ENCODE measurements around the gene PRMT3. TPM values are rescaled to one million over a fixed set of nuclear protein-coding genes. Genes with fewer than 3 reads are reported as not detected.

Gene PRMT3
- total RNA-seq, 1 experiment from 2014 or later: 22.6 TPM

GRCh38 chr11:20388096-20389055, 860 bp downstream of the PRMT3 start:
- WGBS (ENCODE audit: extremely low coverage, insufficient read length, low lambda C conversion rate): no CpG with 5 or more reads among the region's 25 CpGs
- TF ChIP-seq, protein P1, sequence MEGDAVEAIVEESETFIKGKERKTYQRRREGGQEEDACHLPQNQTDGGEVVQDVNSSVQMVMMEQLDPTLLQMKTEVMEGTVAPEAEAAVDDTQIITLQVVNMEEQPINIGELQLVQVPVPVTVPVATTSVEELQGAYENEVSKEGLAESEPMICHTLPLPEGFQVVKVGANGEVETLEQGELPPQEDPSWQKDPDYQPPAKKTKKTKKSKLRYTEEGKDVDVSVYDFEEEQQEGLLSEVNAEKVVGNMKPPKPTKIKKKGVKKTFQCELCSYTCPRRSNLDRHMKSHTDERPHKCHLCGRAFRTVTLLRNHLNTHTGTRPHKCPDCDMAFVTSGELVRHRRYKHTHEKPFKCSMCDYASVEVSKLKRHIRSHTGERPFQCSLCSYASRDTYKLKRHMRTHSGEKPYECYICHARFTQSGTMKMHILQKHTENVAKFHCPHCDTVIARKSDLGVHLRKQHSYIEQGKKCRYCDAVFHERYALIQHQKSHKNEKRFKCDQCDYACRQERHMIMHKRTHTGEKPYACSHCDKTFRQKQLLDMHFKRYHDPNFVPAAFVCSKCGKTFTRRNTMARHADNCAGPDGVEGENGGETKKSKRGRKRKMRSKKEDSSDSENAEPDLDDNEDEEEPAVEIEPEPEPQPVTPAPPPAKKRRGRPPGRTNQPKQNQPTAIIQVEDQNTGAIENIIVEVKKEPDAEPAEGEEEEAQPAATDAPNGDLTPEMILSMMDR (conservative IDR thresholded peaks at IDR 0.05): no peak
- H3K27ac Mint-ChIP-seq: peak overlapping the region; percentile 91 to 96 (median 96)

More at GRCh38 chr11:20388096-20389055, 860 bp downstream of the PRMT3 start:
- Histone ChIP-seq H2BK120ac (ENCODE audit: low read depth, low read length, poor library complexity, severe bottlenecking) (no peak overlapping the region), H3K18ac (ENCODE audit: insufficient read length, low read depth, low read length) (peak overlapping the region; percentile 72), H3K9ac (ENCODE audit: extremely low read depth, insufficient read length, low read length) (peak overlapping the region; percentile 64), H3K56ac (ENCODE audit: insufficient read length, low read depth, low read length) (no peak overlapping the region), H4K5ac (ENCODE audit: insufficient read length, low read depth, low read length) (no peak overlapping the region), H3K79me1 (ENCODE audit: insufficient read depth, low read depth, low read length, poor library complexity, severe bottlenecking) (no peaks in the 10 kb centered on the region), H2AK5ac (ENCODE audit: insufficient read length, low read length) (no peak overlapping the region), H4K20me1 (ENCODE audit: control insufficient read depth, insufficient read depth, insufficient read length) (no peaks in the 10 kb centered on the region), H3K27me3 (ENCODE audit: insufficient read depth, low read length) (no peaks in the 10 kb centered on the region), H3K23me2 (ENCODE audit: insufficient read length, low read depth, low read length, poor library complexity, severe bottlenecking) (peaks cover 10% of the 10 kb centered on the region), H2BK5ac (ENCODE audit: insufficient read length, low read length) (no peak overlapping the region), H2BK15ac (ENCODE audit: low read depth, low read length) (no peak overlapping the region), H2BK20ac (ENCODE audit: low read depth, low read length, poor library complexity, severe bottlenecking) (no peak overlapping the region), H2BK12ac (ENCODE audit: insufficient read length, low read depth, low read length) (peak overlapping the region; percentile 27), H3K4ac (ENCODE audit: low read depth, low read length) (no peak overlapping the region), H3K9me3 (ENCODE audit: control insufficient read depth, low read depth, low read length) (no peaks in the 10 kb centered on the region), H3K23ac (ENCODE audit: insufficient read length, low read depth, low read length) (no peak overlapping the region), H3K14ac (ENCODE audit: insufficient read depth, low read length) (peak overlapping the region; percentile 90), H2AFZ (ENCODE audit: low read length) (peak overlapping the region; percentile 11), H4K8ac (replicated peaks; ENCODE audit: insufficient read length, low read depth, low read length) (no peak overlapping the region), H3K4me2 (ENCODE audit: insufficient read depth, insufficient read length, low read length) (peak overlapping the region; percentile 83), H3T11ph (ENCODE audit: low read length) (no peak overlapping the region), H4K91ac (ENCODE audit: insufficient read length, low read depth, low read length) (peak overlapping the region; percentile 20), H3K27ac (ENCODE audit: insufficient read length, low read depth, low read length) (no peak overlapping the region), H3K4me1 (ENCODE audit: insufficient read depth, low read length) (no peaks in the 10 kb centered on the region; the same call in 1 of the 2 replicates), H3K79me2 (ENCODE audit: insufficient read depth, low read length) (no peaks in the 10 kb centered on the region; the same call in 1 of the 2 replicates)
- peaks cover 10 to 15% of the 10 kb centered on the region in 2 experiments for H3K4me1 Mint-ChIP-seq
- no peak for DNase-seq
- H3K9me3 Mint-ChIP-seq: no peaks in the 10 kb centered on the region
- H3K36me3 Mint-ChIP-seq (ENCODE audit: insufficient read depth in 1 of 3, low read depth in 3 of 3): peaks cover 10 to 24% (median 13%) of the 10 kb centered on the region in 3 experiments; a peak in 6 of 7 replicates
- no peaks in the 10 kb centered on the region for H3K27me3 Mint-ChIP-seq (ENCODE audit: low read depth)
- peak overlapping the region; percentile 97 for H3K4me3 Mint-ChIP-seq
